Retinal pigment epithelial cell (primary cell): ENCODE measurements around the gene MRRF.

Source experiments
- DNase-seq: peaks from one replicate; pipeline ENCODE4 v3.0.0-alpha.2; 2010; ENCODE audit warnings: low read depth
- H3K4me3 ChIP-seq: 2 replicates; pipeline ENCODE4 v1.5.1; 2011; ENCODE audit warnings: mild to moderate bottlenecking, low read length, control low read depth, moderate library complexity
- CTCF ChIP-seq: conservative IDR thresholded peaks from 2 replicates; pipeline ENCODE4 v1.5.1; 2011; ENCODE audit warnings: low read depth, low read length, control low read depth, inconsistent platforms

MRRF gene

GRCh38 chr9:122248448-122248865 lies 16.2 kb upstream of the MRRF start:
- H3K4me3 ChIP-seq, result no peak overlapping the region
- no peak for DNase-seq
- TF ChIP-seq CTCF, result no peak

- no peak for DNase-seq
- TF ChIP-seq CTCF, result no peak
- H3K4me3 ChIP-seq, result no peak overlapping the region
Observed at GRCh38 chr9:122251351-122251750, 13.3 kb upstream of the MRRF start.

GRCh38 chr9:122252796-122253195 lies 11.9 kb upstream of the MRRF start:
- H3K4me3 ChIP-seq, result no peak overlapping the region
- TF ChIP-seq CTCF, result no peak
- no peak for DNase-seq

- H3K4me3 ChIP-seq, result no peak overlapping the region
- TF ChIP-seq CTCF, result no peak
- no peak for DNase-seq
Observed at GRCh38 chr9:122254761-122255160, 9.9 kb upstream of the MRRF start.

- no peak for DNase-seq
- H3K4me3 ChIP-seq, result no peak overlapping the region
- TF ChIP-seq CTCF, result no peak
Observed at GRCh38 chr9:122256206-122256605, 8.5 kb upstream of the MRRF start.

- TF ChIP-seq CTCF, result no peak
- H3K4me3 ChIP-seq, result no peak overlapping the region
- no peak for DNase-seq
Observed at GRCh38 chr9:122258886-122259415, 5.7 kb upstream of the MRRF start.

GRCh38 chr9:122261469-122261881 lies 3.2 kb upstream of the MRRF start:
- no peak overlapping the region for H3K4me3 ChIP-seq
- no peak for DNase-seq
- no peak for TF ChIP-seq CTCF
